HL-60 (cell line): ENCODE results near the gene TMEM236.

Experiments used
- GABPA ChIP-seq: IDR thresholded peaks from 2 replicates; pipeline ENCODE4 v1.6.1; 2012; ENCODE audit warnings: low read depth
- POLR2AphosphoS5 ChIP-seq: IDR thresholded peaks from 2 replicates; pipeline ENCODE4 v1.6.1; 2012; ENCODE audit warnings: low read depth
- REST ChIP-seq: IDR thresholded peaks from 2 replicates; pipeline ENCODE4 v1.6.1; 2012; ENCODE audit warnings: low read depth; ENCODE audit not compliant: insufficient replicate concordance
- SPI1 ChIP-seq: IDR thresholded peaks from 2 replicates; pipeline ENCODE4 v1.6.1; 2012; ENCODE audit warnings: low read depth, mild to moderate bottlenecking, borderline replicate concordance
- TF ChIP-seq, protein P1 (sequence below): IDR thresholded peaks from one replicate; pipeline ENCODE4 v1.5.1; 2011; ENCODE audit warnings: low read length, control low read depth, inconsistent platforms; ENCODE audit not compliant: insufficient read depth

DNA sequence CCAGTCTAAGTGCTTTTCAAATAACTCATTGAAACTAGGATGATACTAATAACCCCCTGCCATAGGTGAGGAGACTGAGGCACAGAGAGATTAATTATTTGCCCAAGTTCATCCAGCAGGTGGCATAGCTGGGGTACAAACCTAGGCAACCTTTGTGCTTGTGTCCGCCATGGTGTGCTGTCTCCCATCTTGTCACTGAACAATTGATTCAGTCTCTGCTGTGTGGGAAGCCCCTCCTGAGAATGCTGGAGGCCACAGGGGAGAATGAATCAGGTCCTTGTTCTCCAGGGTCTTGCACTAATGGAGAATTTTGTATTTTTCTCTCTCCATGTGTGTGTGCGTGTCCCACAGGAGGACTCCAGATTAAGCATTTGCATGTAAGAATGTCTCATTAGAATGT is 15.8 kb upstream of the TMEM236 start:
- TF ChIP-seq POLR2AphosphoS5 (no peak), REST (no peak), SPI1 (no peak), GABPA (no peak)
- TF ChIP-seq, protein P1, sequence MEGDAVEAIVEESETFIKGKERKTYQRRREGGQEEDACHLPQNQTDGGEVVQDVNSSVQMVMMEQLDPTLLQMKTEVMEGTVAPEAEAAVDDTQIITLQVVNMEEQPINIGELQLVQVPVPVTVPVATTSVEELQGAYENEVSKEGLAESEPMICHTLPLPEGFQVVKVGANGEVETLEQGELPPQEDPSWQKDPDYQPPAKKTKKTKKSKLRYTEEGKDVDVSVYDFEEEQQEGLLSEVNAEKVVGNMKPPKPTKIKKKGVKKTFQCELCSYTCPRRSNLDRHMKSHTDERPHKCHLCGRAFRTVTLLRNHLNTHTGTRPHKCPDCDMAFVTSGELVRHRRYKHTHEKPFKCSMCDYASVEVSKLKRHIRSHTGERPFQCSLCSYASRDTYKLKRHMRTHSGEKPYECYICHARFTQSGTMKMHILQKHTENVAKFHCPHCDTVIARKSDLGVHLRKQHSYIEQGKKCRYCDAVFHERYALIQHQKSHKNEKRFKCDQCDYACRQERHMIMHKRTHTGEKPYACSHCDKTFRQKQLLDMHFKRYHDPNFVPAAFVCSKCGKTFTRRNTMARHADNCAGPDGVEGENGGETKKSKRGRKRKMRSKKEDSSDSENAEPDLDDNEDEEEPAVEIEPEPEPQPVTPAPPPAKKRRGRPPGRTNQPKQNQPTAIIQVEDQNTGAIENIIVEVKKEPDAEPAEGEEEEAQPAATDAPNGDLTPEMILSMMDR, result no peak
